ENCODE data around the gene PITPNC1.
"Not testable (repeated sequence)": the region's sequence is repeated elsewhere in the genome, so short reads cannot be mapped to it uniquely, and the experiment has no call there.

PITPNC1 gene

GRCh38 chr17:67420994-67421393, 43.9 kb downstream of the PITPNC1 start:
- Mint-ChIP-seq H3K36me3 (no peaks in the 10 kb centered on the region), H3K27ac (no peak overlapping the region), H3K27me3 (no peaks in the 10 kb centered on the region), H3K4me1 (peaks cover 11% of the 10 kb centered on the region), H3K9me3 (no peaks in the 10 kb centered on the region), H3K4me3 (no peak overlapping the region)
- ATAC-seq (ENCODE audit: low read depth), result no peak
- DNase-seq (ENCODE audit: low spot score in 2 of 2), result no peak

GRCh38 chr17:67421869-67422273, 44.8 kb downstream of the PITPNC1 start:
- ATAC-seq (ENCODE audit: low read depth), result no peak
- Mint-ChIP-seq H3K9me3 (no peaks in the 10 kb centered on the region), H3K36me3 (no peaks in the 10 kb centered on the region), H3K27ac (no peak overlapping the region), H3K4me3 (no peak overlapping the region), H3K27me3 (no peaks in the 10 kb centered on the region), H3K4me1 (peaks cover 11% of the 10 kb centered on the region)
- no peak for DNase-seq (ENCODE audit: low spot score in 2 of 2)

- H3K36me3 Mint-ChIP-seq; ATAC-seq (ENCODE audit: low read depth); H3K9me3 Mint-ChIP-seq; H3K27ac Mint-ChIP-seq; H3K27me3 Mint-ChIP-seq; H3K4me3 Mint-ChIP-seq; DNase-seq (ENCODE audit: low spot score in 2 of 2): not testable (repeated sequence)
- H3K4me1 Mint-ChIP-seq, result peaks cover 11% of the 10 kb centered on the region
Measured at GRCh38 chr17:67422296-67422695, 45.2 kb downstream of the PITPNC1 start.

GRCh38 chr17:67422897-67423296, 45.8 kb downstream of the PITPNC1 start:
- H3K4me1 Mint-ChIP-seq, result peaks cover 11% of the 10 kb centered on the region
- H3K36me3 Mint-ChIP-seq, result no peaks in the 10 kb centered on the region
- H3K27ac Mint-ChIP-seq, result no peak overlapping the region
- H3K4me3 Mint-ChIP-seq, result no peak overlapping the region
- H3K9me3 Mint-ChIP-seq, result no peaks in the 10 kb centered on the region
- ATAC-seq (ENCODE audit: low read depth), result no peak
- no peak for DNase-seq (ENCODE audit: low spot score in 2 of 2)
- no peaks in the 10 kb centered on the region for H3K27me3 Mint-ChIP-seq

- H3K27me3 Mint-ChIP-seq, result no peaks in the 10 kb centered on the region
- H3K9me3 Mint-ChIP-seq, result no peaks in the 10 kb centered on the region
- no peaks in the 10 kb centered on the region for H3K36me3 Mint-ChIP-seq
- H3K4me3 Mint-ChIP-seq, result no peak overlapping the region
- no peak for ATAC-seq (ENCODE audit: low read depth)
- no peak overlapping the region for H3K27ac Mint-ChIP-seq
- peaks cover 7% of the 10 kb centered on the region for H3K4me1 Mint-ChIP-seq
- no peak for DNase-seq (ENCODE audit: low spot score in 2 of 2)
Measured at GRCh38 chr17:67425571-67426160, 48.6 kb downstream of the PITPNC1 start.

GRCh38 chr17:67427424-67427823, 50.3 kb downstream of the PITPNC1 start:
- H3K4me3 Mint-ChIP-seq, result no peak overlapping the region
- no peaks in the 10 kb centered on the region for H3K27me3 Mint-ChIP-seq
- ATAC-seq (ENCODE audit: low read depth) (no peak), DNase-seq (ENCODE audit: low spot score in 2 of 2) (no peak)
- no peak overlapping the region for H3K27ac Mint-ChIP-seq
- no peaks in the 10 kb centered on the region for H3K9me3 Mint-ChIP-seq
- H3K4me1 Mint-ChIP-seq, result no peaks in the 10 kb centered on the region
- H3K36me3 Mint-ChIP-seq, result no peaks in the 10 kb centered on the region

GRCh38 chr17:67430515-67430914, 53.4 kb downstream of the PITPNC1 start:
- H3K4me1 Mint-ChIP-seq; H3K36me3 Mint-ChIP-seq; H3K9me3 Mint-ChIP-seq; ATAC-seq (ENCODE audit: low read depth); DNase-seq (ENCODE audit: low spot score in 2 of 2); H3K27me3 Mint-ChIP-seq; H3K27ac Mint-ChIP-seq; H3K4me3 Mint-ChIP-seq: not testable (repeated sequence)

GRCh38 chr17:67431249-67432015, 54.4 kb downstream of the PITPNC1 start:
- H3K27ac Mint-ChIP-seq, result no peak overlapping the region
- H3K9me3 Mint-ChIP-seq, result no peaks in the 10 kb centered on the region
- DNase-seq (ENCODE audit: low spot score in 2 of 2) (no peak), ATAC-seq (ENCODE audit: low read depth) (no peak)
- H3K4me1 Mint-ChIP-seq, result peaks cover 2% of the 10 kb centered on the region
- H3K36me3 Mint-ChIP-seq, result no peaks in the 10 kb centered on the region
- H3K4me3 Mint-ChIP-seq, result no peak overlapping the region
- H3K27me3 Mint-ChIP-seq, result no peaks in the 10 kb centered on the region

GRCh38 chr17:67433248-67433924, 56.3 kb downstream of the PITPNC1 start:
- no peaks in the 10 kb centered on the region for H3K36me3 Mint-ChIP-seq
- no peaks in the 10 kb centered on the region for H3K27me3 Mint-ChIP-seq
- H3K4me1 Mint-ChIP-seq, result peaks cover 2% of the 10 kb centered on the region
- no peaks in the 10 kb centered on the region for H3K9me3 Mint-ChIP-seq
- H3K4me3 Mint-ChIP-seq, result no peak overlapping the region
- ATAC-seq (ENCODE audit: low read depth) (no peak), DNase-seq (ENCODE audit: low spot score in 2 of 2) (no peak)
- no peak overlapping the region for H3K27ac Mint-ChIP-seq

- DNase-seq (ENCODE audit: low spot score in 2 of 2), result no peak
Measured at GRCh38 chr17:67434061-67434525, 57.0 kb downstream of the PITPNC1 start.

GRCh38 chr17:67435122-67435521, 58.0 kb downstream of the PITPNC1 start:
- H3K4me3 Mint-ChIP-seq, result no peak overlapping the region
- H3K27ac Mint-ChIP-seq, result no peak overlapping the region
- H3K36me3 Mint-ChIP-seq, result no peaks in the 10 kb centered on the region
- H3K4me1 Mint-ChIP-seq, result peaks cover 2% of the 10 kb centered on the region
- no peaks in the 10 kb centered on the region for H3K27me3 Mint-ChIP-seq
- H3K9me3 Mint-ChIP-seq, result no peaks in the 10 kb centered on the region
- no peak for ATAC-seq (ENCODE audit: low read depth)
- DNase-seq (ENCODE audit: low spot score in 2 of 2), result no peak

More at GRCh38 chr17:67434061-67434525, 57.0 kb downstream of the PITPNC1 start:
- Mint-ChIP-seq H3K4me1 (peaks cover 2% of the 10 kb centered on the region), H3K9me3 (no peaks in the 10 kb centered on the region), H3K27me3 (no peaks in the 10 kb centered on the region), H3K4me3 (no peak overlapping the region), H3K27ac (no peak overlapping the region), H3K36me3 (no peaks in the 10 kb centered on the region)
- no peak for ATAC-seq (ENCODE audit: low read depth)

GRCh38 chr17:67435786-67436185, 58.7 kb downstream of the PITPNC1 start:
- Mint-ChIP-seq H3K9me3 (no peaks in the 10 kb centered on the region), H3K27ac (no peak overlapping the region), H3K36me3 (no peaks in the 10 kb centered on the region), H3K4me3 (no peak overlapping the region), H3K27me3 (no peaks in the 10 kb centered on the region), H3K4me1 (peaks cover 2% of the 10 kb centered on the region)
- ATAC-seq (ENCODE audit: low read depth), result no peak
- DNase-seq (ENCODE audit: low spot score in 2 of 2), result no peak

GRCh38 chr17:67436233-67436632, 59.2 kb downstream of the PITPNC1 start:
- ATAC-seq (ENCODE audit: low read depth), result no peak
- Mint-ChIP-seq H3K36me3 (no peaks in the 10 kb centered on the region), H3K27ac (no peak overlapping the region)

GRCh38 chr17:67438667-67439066, 61.6 kb downstream of the PITPNC1 start:
- Mint-ChIP-seq H3K4me3 (no peak overlapping the region), H3K9me3 (no peaks in the 10 kb centered on the region), H3K27me3 (no peaks in the 10 kb centered on the region), H3K27ac (no peak overlapping the region), H3K4me1 (peaks cover 7% of the 10 kb centered on the region), H3K36me3 (no peaks in the 10 kb centered on the region)
- ATAC-seq (ENCODE audit: low read depth) (no peak), DNase-seq (ENCODE audit: low spot score in 2 of 2) (no peak)

More at GRCh38 chr17:67436233-67436632, 59.2 kb downstream of the PITPNC1 start:
- Mint-ChIP-seq H3K9me3 (no peaks in the 10 kb centered on the region), H3K27me3 (no peaks in the 10 kb centered on the region), H3K4me1 (peaks cover 6% of the 10 kb centered on the region), H3K4me3 (no peak overlapping the region)
- no peak for DNase-seq (ENCODE audit: low spot score in 2 of 2)
